Chondrocyte (in vitro differentiated cells): ENCODE results near the gene SPEM1. TPM values are rescaled to one million over a fixed set of nuclear protein-coding genes. Genes with fewer than 3 reads are reported as not detected.

ENCODE experiments used
- DNase-seq: peaks from one replicate; pipeline ENCODE4 v3.0.0; 2021; ENCODE audit warnings: mixed read lengths, low spot score
- H3K27ac Mint-ChIP-seq: one replicate; pipeline ENCODE4 v1.8.0; 2021; ENCODE audit warnings: mild to moderate bottlenecking, moderate library complexity, mixed read lengths; ENCODE audit not compliant: unreplicated experiment
- H3K27me3 Mint-ChIP-seq: 2 replicates; pipeline ENCODE4 v1.8.0; 2021; ENCODE audit warnings: low read depth, mixed read lengths
- H3K36me3 Mint-ChIP-seq: 2 replicates; pipeline ENCODE4 v1.8.0; 2021; ENCODE audit warnings: low read depth, mixed read lengths
- H3K4me1 Mint-ChIP-seq: 2 replicates; pipeline ENCODE4 v1.8.0; 2021; ENCODE audit warnings: low read depth, mild to moderate bottlenecking, mixed read lengths
- H3K4me3 Mint-ChIP-seq: one replicate; pipeline ENCODE4 v1.8.0; 2021; ENCODE audit warnings: mild to moderate bottlenecking, moderate library complexity, mixed read lengths; ENCODE audit not compliant: unreplicated experiment
- H3K9me3 Mint-ChIP-seq: 2 replicates; pipeline ENCODE4 v1.8.0; 2021; ENCODE audit warnings: low read depth, mixed read lengths
- CTCF ChIP-seq: fragments of 200-600 bp; sonication (generic); IDR thresholded peaks from 2 replicates; pipeline ENCODE4 v1.5.0; 2021; ENCODE audit warnings: antibody characterized with exemption, mild to moderate bottlenecking, moderate library complexity
- total RNA-seq: library from RNA; stranded (reverse); gene quantifications from 3 replicates; pipeline ENCODE4 v1.2.1, GENCODE V29; 2021

SPEM1 gene
- total RNA-seq, 1 donor from 2014 or later = not detected

- H3K9me3 Mint-ChIP-seq = no peaks in the 10 kb centered on the region
- no peak within 1 kb of the TSS for H3K4me3 Mint-ChIP-seq
- no peaks in the 10 kb centered on the region for H3K36me3 Mint-ChIP-seq
- no peaks in the 10 kb centered on the region for H3K27me3 Mint-ChIP-seq
- H3K27ac Mint-ChIP-seq = no peak within 1 kb of the TSS
- no peak for DNase-seq
- no peak for TF ChIP-seq CTCF
- H3K4me1 Mint-ChIP-seq = no peaks in the 10 kb centered on the region
These were observed 5.2 kb downstream of the SPEM1 start, which contains the start of gene SPEM2 for GRCh38 chr17:7425316-7425715. Gene SPEM2, plus strand, starts transcription at chr17:7425616. Its CDS starts 73 bp downstream, at chr17:7425689.

- TF ChIP-seq CTCF = no peak
- no peak for DNase-seq
- H3K36me3 Mint-ChIP-seq = no peaks in the 10 kb centered on the region
- H3K4me1 Mint-ChIP-seq = no peaks in the 10 kb centered on the region
- H3K9me3 Mint-ChIP-seq = no peaks in the 10 kb centered on the region
- no peaks in the 10 kb centered on the region for H3K27me3 Mint-ChIP-seq
- no peak overlapping the region for H3K4me3 Mint-ChIP-seq
- H3K27ac Mint-ChIP-seq = no peak overlapping the region
These were observed 5.6 kb downstream of the SPEM1 start for GRCh38 chr17:7425756-7426155.

GRCh38 chr17:7426203-7426863, 6.2 kb downstream of the SPEM1 start:
- Mint-ChIP-seq H3K4me3 (no peak overlapping the region), H3K36me3 (no peaks in the 10 kb centered on the region), H3K27ac (no peak overlapping the region), H3K4me1 (no peaks in the 10 kb centered on the region), H3K9me3 (no peaks in the 10 kb centered on the region), H3K27me3 (no peaks in the 10 kb centered on the region)
- no peak for DNase-seq
- TF ChIP-seq CTCF = no peak

GRCh38 chr17:7426896-7427489, 6.9 kb downstream of the SPEM1 start:
- no peak for TF ChIP-seq CTCF
- Mint-ChIP-seq H3K27me3 (no peaks in the 10 kb centered on the region), H3K36me3 (no peaks in the 10 kb centered on the region), H3K4me1 (no peaks in the 10 kb centered on the region), H3K9me3 (no peaks in the 10 kb centered on the region), H3K27ac (no peak overlapping the region), H3K4me3 (no peak overlapping the region)
- no peak for DNase-seq

GRCh38 chr17:7427549-7427948, 7.4 kb downstream of the SPEM1 start:
- no peak overlapping the region for H3K27ac Mint-ChIP-seq
- no peaks in the 10 kb centered on the region for H3K4me1 Mint-ChIP-seq
- no peak for DNase-seq
- H3K27me3 Mint-ChIP-seq = no peaks in the 10 kb centered on the region
- TF ChIP-seq CTCF = no peak
- no peaks in the 10 kb centered on the region for H3K36me3 Mint-ChIP-seq
- no peaks in the 10 kb centered on the region for H3K9me3 Mint-ChIP-seq
- H3K4me3 Mint-ChIP-seq = no peak overlapping the region
